ENCODE data around the gene RBMS3. TPM values are rescaled to one million over a fixed set of nuclear protein-coding genes. Genes with fewer than 3 reads are reported as not detected.

The RBMS3 gene
- total RNA-seq, 1 experiment from 2014 or later, result 0.42 TPM

- H3K4me1 ChIP-seq (ENCODE audit: control insufficient read depth in 1 of 2, insufficient read depth in 2 of 2, low read length in 2 of 2), result no peaks in the 10 kb centered on the region
- CTCF ChIA-PET, result no interaction called here
- RAD21 ChIA-PET (ENCODE audit: low non-redundant PET in 1 of 2, low total read pairs in 2 of 2, uncharacterized antibody in 2 of 2, unreplicated experiment in 2 of 2), result no interaction called here
- H3K27ac ChIP-seq (ENCODE audit: low read depth, low read length), result no peak overlapping the region
- no peaks in the 10 kb centered on the region for H3K36me3 ChIP-seq (ENCODE audit: control insufficient read depth in 1 of 2, insufficient read depth in 2 of 2, low read length in 2 of 2)
- TF ChIP-seq SIN3A (IDR thresholded peaks at IDR 0.05; ENCODE audit: low read depth) (no peak), YY1 (IDR thresholded peaks at IDR 0.05; ENCODE audit: extremely low read depth, insufficient replicate concordance, low read depth, low read length) (no peak), ATF3 (IDR thresholded peaks at IDR 0.05) (no peak), REST (IDR thresholded peaks at IDR 0.05; ENCODE audit: low read depth) (no peak), EZH2phosphoT487 (IDR thresholded peaks at IDR 0.05; ENCODE audit: borderline replicate concordance) (no peak), ZFX (IDR thresholded peaks at IDR 0.05) (no peak), TCF7L2 (IDR thresholded peaks at IDR 0.05; ENCODE audit: borderline replicate concordance, extremely low read depth, insufficient read depth, insufficient read length) (no peak), ZNF274 (IDR thresholded peaks at IDR 0.05; ENCODE audit: low read depth, low read length) (no peak), ZBTB33 (IDR thresholded peaks at IDR 0.05; ENCODE audit: extremely low read depth, insufficient replicate concordance, low read length) (no peak), CEBPB (IDR thresholded peaks at IDR 0.05; ENCODE audit: low read depth) (no peak), EZH2 (IDR thresholded peaks at IDR 0.05) (no peak), EGR1 (IDR thresholded peaks at IDR 0.05; ENCODE audit: low read depth) (no peak), JUND (IDR thresholded peaks at IDR 0.05) (no peak), FOSL1 (IDR thresholded peaks at IDR 0.05; ENCODE audit: low read depth) (no peak), POLR2AphosphoS5 (IDR thresholded peaks at IDR 0.05; ENCODE audit: low read depth, low read length) (no peak), MAX (IDR thresholded peaks at IDR 0.05) (no peak), RAD21 (IDR thresholded peaks at IDR 0.05; ENCODE audit: low read depth) (no peak)
- H3K4me2 ChIP-seq (ENCODE audit: low read length), result no peak overlapping the region
- BruUV-seq (replicated peaks), result no TSS peak
- no peaks in the 10 kb centered on the region for H4K20me1 ChIP-seq (ENCODE audit: insufficient read depth)
- no peak overlapping the region for H3K9ac ChIP-seq (ENCODE audit: low read length)
- H3K9me3 ChIP-seq (ENCODE audit: control insufficient read depth in 1 of 2, insufficient read depth in 1 of 2, low read depth in 1 of 2, low read length in 2 of 2), result no peaks in the 10 kb centered on the region
- H2AFZ ChIP-seq (ENCODE audit: low read depth, low read length, poor library complexity, severe bottlenecking), result no peak overlapping the region
- ATAC-seq (no peak), DNase-seq (ENCODE audit: low read depth, low spot score) (no peak)
- H3K27me3 ChIP-seq (ENCODE audit: insufficient read depth, low read length), result 0 out of 2 replicates have a peak, but pooled peaks cover 3% of the 10 kb centered on the region
- no peaks in the 10 kb centered on the region for H3K9me2 ChIP-seq (ENCODE audit: insufficient read depth)
- POLR2A ChIA-PET, result no interaction called here
- no peak overlapping the region for H3K4me3 ChIP-seq (replicated peaks in 1 of 2; ENCODE audit: low read depth in 1 of 2, low read length in 2 of 2)
- intact Hi-C loops (cut with micrococcal nuclease), result no loop called here
- no peaks in the 10 kb centered on the region for H3K79me2 ChIP-seq (ENCODE audit: insufficient read depth, low read length)
Observed at GRCh38 chr3:29601861-29602585, 321.2 kb downstream of the RBMS3 start.

Data from HCT116 (cell line).